D341Med (cell line): ENCODE data around the gene GSG1L2.

Experiments used
- DNase-seq: peaks from one replicate; pipeline ENCODE4 v3.0.0; 2012; ENCODE audit warnings: low spot score

GSG1L2 gene

DNA sequence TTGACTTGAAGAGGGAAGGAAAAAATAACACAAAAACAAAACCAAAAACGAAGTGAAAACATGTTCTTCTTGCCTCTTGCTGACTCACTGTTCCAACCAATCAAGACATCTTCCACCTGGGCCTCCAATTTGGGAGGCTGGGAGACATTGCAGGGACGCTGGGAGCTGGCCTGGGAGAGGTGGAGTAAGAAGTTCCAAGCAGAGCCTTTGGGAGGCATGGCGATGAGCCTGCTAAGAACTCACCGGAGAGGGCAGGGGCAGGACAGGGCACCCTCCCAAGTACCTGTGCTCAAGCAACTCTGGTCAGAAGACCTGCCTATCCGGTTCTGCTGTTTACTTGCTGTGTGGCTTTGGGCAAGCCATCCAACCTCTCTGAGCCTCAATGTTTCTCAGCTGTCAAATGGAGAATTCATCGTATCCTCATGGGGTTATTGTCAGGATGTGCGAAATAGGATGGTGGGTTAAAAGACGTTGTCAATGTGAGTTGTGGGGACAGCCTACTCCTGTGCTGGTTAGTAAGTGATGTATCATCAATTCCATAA, 3.0 kb upstream of the GSG1L2 start:
- DNase-seq = no peak

DNA sequence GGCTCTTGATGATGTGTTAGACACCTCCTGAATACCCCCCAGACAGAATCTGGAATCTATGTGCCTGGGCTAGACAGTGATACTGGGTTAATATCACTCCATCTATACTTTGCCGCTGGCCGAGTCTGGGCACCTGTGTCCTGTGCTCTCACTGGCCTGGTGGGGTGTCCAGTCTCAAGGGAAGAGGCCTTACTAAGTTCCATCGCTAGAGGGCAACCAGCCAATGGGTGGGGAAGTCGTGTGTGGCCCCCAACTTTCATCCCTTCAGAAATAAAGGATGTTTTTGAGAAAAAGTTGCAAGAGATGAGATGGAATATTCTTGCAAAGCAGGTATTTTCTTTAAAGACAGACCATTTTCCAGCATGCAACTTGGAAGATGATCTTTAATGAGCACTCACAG, 2.2 kb upstream of the GSG1L2 start:
- no peak for DNase-seq

DNA sequence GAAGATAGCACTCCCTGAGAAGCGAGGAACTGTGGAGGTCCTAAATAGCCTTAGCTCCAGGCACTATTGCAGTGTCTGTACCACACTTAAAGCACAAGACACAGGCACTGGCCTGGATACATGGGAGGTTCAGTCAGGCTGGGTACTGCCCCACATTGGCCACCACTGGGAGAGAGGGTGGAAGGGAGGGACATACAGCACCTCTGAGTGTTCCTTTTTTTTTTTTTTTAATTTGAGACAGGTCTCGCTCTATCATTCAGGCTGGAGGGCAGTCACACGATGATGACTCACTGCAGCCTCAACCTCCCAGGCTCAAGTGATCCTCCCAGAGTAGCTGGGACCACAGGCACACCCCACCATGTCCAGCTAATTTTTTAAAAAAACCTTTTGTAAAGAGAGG, 1.4 kb downstream of the GSG1L2 start:
- no peak for DNase-seq

DNA sequence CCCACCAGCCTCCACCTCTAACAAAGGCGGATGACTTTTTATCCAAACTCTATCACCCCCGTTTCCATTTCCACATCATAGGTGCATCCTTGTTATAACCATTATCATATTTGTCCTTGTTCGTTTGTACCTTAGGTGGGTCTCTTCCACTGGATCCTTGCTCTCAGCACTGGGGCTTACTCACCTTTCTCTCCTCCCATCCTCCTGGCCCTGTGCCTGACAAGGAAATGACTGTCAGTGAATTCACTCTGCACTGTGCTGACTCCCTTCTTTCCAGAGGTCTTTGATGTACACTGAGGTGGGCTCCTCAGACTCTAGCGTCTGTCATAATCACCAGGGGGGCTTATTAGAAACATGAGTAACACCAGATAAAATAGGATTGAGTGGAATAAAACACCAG, 3.1 kb downstream of the GSG1L2 start:
- no peak for DNase-seq

DNA sequence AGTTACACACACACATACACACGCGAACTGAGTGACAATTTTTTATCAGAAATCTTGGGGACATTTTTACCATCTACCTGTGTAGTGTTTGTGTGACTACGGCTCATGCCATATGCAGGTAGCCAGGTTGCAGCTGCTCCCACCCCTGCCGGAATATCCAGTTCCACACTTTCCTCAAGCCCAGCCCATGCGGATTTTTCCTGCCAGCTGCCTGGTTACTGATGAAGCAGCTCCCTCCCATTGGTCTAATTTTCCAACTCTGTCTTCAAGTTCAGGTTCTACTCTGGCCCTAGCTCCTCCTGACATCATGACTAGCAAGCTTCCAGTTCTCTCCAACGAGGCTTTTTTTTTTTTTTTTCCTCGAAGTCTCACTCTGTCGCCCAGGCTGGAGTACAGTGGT, 4.8 kb downstream of the GSG1L2 start:
- peak; percentile 19 for DNase-seq

DNA sequence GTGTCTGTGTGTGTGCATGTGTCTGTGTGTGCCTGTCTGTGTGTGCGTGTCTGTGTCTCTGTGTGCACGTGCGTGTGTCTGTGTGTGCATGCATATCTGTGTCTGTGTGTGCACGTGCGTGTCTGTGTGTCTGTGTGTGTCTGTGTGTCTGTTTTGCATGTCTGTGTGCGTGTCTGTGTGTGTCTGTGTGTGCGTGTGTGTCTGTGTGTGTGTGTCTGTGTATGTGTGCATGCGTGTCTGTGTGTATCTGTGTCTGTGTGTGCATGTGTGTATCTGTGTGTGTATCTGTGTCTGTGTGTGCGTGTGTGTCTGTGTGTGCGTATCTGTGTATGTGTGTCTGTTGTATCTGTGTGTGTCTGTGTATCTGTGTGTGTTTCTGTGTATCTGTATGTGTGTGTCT, 5.4 kb downstream of the GSG1L2 start:
- no peak for DNase-seq

DNA sequence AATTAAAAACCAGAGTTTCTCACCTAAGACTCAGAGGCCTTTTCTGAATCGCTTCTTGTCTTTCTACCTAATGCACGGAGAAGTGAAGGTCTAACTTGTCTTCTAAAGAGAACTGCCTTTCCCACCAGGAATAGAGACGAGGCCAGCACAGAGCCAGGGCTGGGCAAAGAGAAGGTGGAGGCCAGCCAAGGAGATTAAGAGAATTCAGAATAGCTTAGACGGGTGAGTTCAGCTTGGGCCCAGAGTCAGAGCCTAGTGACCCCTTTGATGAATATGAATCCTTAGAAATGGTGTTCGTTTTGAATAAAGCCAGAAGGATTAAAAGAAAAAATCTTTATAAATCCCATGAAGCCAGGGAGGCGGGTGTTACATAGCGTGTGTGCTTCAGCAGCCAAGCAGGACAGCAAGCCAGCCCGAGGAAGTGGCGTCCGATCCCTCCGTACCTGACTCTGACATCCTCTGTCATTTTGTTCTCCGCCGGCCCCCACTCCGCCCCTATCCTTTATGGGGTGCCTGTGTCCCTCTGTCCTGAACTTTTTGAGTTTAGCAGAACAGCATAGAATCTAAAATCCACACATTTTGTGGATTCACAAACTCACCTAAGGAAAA, 7.4 kb downstream of the GSG1L2 start:
- DNase-seq = no peak

DNA sequence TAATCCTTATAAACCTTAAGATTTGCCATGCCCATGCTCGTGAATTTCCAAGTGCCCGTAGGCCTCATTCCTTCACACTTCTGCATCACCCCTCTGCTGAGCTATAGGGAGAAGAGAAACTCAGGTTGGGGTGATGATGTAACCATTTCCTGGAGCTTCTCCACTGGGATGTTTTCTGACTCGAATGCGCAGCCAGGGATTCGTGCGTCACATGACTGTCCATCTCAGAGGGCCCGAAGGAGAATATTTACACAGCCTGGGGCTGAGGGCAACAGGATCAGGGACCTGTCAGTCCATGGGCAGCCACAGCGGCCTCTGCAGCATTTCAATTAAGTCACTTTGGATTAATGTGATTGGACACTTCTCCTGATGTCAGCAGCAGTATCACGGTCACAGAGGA, 8.7 kb downstream of the GSG1L2 start:
- no peak for DNase-seq

DNA sequence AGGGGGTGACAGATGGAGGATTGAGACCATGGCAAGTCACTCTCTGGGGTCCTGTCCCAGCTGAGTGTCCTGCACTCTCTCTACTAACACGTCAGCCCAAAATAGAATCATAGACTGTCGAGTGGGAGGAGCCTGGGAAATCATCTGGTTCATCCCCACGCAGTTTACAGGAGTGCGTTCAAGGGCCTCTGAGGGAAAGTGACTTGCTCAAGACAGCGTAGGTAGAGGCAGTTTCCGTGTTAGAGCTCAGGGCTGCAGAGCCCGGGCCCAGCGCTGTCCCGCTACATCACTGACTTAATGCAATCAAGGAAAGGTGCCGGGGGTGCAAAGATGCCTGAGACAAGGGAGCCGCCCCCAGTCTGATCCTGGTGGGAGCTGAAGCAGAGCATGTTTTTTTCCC, 10.3 kb downstream of the GSG1L2 start:
- DNase-seq = no peak

DNA sequence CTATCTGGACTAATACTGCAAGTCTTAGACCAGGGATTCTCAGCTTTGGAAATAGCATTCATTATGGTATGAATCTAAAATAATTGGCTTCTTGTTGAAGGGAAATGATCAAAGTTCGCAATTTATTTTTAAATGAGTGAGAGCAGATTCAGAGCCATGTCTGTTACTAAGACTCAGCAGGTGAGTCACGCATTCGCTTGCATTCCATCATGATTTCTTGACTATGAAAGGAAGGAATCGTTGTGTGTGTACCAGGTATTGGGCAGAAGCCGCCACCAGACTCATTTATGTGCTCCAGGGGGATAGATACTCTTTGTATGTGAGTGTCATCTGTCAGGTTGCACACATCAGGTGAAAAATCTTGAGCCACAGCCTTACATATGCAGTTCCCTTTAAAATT, 10.8 kb downstream of the GSG1L2 start:
- DNase-seq = no peak

DNA sequence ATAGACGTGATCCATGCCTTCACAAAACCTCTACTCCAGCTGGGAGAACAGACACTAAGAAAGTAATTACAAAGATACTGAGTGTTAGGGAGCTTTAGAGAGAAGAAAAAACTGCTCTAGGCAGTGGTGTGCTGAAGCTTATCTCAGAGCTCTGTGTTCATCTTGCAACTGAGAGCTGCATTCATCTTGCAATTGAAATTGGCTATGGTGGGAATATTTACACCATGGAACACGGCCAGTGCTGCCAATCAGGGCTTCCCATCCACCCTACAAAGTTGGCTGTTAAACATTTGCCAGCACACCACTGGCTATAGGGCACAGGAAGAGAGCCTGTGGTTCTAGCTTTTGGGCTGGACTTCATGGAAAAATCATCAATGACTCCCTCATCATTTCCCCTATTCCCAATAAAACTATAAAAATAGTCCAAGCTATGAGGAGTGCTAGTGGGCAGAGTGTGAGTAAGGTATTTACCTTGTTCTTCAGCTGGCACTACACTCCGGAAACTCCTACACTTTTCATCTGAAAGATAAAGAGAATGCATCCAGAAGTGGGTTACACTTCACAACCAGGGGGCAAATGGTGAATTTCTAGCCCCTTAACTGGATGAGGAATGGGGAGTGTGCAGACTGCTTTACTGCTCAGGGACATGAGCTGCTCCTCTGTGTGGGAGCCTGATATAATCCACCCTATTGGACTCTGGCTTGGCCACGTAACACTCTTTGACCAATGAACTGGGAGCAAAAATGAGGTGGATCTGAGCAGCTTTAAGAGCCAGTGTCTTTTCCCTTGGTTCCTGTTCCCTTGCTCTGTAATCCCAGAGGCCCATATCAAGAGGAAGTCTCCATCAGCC, 11.6 kb downstream of the GSG1L2 start:
- DNase-seq = no peak

DNA sequence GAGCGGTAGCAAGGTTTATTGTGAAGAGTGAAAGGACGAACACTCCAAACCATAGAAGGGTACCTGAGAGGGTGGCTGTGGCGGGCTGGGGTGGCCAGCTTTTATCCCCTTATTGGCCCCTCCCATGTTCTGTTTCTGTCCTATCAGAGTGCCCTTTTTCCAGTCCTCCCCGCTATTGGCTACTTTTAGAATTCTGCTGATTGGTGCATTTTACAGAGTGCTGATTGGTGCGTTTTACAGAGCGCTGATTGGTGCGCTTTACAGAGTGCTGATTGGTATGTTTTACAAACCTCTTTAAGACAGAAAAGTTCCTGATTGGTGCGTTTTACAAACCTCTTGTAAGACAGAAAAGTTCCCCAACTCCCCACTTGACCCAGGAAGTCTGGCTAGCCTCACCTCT, 12.5 kb downstream of the GSG1L2 start:
- no peak for DNase-seq

DNA sequence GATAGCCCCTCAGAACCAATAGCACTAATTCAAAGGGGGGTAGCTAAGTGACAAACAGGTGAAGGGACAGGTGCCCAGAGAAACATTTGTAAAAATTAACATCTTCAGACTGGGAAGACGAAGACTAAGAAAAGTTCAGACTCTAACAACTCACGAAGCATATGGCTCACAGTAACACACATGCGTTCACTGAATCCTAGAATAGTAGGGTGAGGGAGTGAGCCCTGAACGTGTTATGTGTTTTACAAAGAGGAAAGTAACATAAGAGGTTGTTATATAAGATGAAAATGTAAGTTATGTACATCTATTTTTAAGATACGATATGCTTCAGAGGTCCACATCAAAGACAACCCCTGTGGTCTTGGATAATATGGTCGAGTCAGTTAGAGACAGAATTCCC, 15.2 kb downstream of the GSG1L2 start:
- no peak for DNase-seq

DNA sequence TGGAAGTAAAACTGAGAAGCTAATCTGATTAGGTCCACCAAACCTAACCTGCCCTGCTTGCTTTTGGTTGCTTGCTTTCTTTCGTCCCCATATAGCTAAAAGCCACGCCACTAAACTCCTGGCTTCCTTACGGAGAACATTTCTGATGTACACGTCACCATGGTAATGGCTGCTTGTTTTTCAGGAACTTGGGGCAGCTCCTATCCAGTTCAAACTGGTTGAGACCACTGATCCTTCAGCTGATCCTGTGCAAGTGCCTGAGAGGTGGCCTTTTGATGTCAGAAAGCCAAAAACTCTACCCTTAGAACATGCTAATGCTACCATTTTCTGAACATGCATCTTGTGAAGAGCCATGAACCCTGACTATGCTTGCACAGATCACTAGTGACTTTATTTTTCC, 16.1 kb downstream of the GSG1L2 start:
- DNase-seq = no peak

DNA sequence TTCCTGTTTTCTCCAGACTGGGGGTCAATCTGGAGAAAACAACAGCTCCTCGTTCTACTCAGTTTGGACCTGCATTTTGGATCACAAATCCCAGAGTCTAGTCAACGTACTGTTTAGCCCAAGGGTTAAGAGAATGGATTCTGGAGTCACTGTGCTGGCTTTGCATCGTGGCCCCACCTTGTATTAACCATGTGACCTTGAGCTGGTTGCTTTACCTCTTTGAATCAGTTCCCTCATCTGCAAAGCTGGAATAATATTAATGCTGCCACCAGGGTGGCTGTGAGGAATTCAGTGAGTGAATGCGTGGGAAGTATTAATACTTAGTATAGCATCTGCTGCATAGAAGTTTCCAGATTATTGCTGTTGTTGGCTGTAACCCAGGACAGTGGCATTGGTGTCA, 19.2 kb downstream of the GSG1L2 start:
- no peak for DNase-seq

DNA sequence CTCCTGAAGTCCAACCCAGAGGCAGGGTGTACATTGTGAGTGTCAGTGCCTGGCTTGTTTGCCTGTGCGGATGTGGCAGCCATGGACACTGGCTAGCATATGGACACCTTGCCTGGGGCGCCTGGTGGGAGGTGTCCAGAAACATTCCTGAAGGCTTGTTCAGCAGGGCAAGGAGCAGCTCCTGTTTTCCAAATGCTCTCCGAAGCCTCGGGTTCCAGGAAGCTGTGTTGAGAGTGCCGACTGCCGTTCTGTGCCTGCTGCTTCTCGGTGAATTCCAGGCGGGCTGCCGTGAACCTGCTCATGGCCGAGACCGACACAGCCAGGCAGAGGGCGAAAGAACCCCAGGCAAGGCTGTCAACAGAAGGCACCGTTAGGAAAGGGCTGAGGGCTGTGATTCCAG, 19.6 kb downstream of the GSG1L2 start:
- DNase-seq = no peak

DNA sequence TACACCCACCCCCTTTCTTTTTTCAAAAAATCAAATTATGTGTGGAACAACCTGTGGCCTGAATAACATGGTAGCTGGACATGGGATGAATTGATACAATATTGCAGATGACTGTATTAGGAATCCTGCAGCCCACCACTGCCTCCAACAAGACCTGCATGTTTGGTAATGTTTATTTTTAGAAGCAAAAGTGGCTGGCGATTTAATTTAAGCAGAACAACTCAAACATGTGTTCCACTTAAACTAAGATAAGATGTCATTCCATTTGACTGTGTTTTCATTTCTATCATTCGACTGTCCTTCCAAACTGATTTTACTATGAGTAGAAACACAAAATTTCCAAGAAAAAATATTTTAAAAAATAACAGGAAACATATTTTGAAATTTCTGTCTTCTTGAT, 20.4 kb downstream of the GSG1L2 start:
- DNase-seq = no peak

DNA sequence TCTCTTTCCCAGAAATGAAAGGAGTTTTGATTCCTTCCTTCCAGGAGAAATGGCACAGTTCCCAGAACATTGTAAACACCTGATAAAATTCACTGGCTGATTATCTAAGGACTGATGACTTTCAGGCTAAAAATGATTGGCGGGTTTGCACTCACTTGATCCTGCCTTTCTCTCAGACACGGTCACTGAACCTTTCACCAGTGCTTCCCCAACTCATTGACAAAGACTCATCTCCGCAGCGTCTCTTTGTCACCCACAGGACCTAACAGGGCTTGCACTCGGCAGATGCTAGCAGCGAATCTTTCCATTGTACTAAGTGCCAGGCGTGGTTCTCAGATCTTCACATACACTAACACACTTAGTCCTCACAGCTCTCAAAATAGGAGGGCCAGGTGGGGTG, 23.2 kb downstream of the GSG1L2 start:
- no peak for DNase-seq

DNA sequence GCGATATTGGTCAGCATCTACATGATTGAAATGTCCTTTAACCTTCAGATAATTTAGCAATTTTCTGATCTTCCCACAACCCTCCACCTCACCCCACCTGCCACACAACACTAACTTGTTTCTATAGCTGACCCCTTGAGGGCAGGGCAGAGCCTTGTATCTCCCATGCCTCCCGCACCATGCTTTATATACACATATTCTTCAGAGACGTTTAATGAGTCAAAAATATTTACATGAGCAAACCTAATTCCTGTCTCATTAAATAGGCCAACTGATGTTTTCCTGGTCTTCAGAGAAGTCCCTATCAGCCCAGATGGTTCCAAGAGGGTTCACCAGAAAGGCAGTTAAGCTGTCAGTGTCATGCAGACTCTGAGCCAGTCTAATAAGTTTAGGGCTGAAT, 23.9 kb downstream of the GSG1L2 start:
- DNase-seq = no peak

DNA sequence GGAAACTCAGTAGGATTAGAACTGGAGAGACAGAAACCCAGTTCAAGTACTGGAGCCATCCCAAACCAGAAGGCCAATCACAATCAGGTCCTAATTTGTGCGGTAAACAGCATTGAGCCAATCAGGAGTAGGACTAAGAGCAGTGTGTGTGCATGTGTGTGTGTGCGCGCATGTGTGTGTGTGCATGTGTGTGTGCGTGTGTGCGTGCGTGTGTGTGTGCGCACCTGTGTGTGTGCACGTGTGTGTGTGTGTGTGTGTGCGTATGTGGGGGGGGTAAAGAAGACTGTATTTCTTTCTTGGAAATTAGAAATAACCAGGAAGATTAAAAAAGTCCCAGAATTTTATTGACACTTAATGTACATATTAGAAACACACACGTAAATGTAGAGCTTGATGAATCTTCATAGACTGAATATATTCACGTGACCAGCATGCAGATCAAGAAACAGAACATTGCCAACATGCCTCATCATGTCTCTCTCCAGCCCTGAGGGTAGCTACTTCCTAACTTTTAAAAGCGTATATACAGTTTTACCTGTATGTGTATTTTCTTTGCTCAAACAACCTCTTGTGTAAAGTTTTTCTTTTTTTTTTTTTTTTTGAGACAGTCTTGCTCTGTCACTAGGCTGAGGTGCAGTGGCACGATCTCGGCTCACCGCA, 29.6 kb downstream of the GSG1L2 start:
- no peak for DNase-seq

DNA sequence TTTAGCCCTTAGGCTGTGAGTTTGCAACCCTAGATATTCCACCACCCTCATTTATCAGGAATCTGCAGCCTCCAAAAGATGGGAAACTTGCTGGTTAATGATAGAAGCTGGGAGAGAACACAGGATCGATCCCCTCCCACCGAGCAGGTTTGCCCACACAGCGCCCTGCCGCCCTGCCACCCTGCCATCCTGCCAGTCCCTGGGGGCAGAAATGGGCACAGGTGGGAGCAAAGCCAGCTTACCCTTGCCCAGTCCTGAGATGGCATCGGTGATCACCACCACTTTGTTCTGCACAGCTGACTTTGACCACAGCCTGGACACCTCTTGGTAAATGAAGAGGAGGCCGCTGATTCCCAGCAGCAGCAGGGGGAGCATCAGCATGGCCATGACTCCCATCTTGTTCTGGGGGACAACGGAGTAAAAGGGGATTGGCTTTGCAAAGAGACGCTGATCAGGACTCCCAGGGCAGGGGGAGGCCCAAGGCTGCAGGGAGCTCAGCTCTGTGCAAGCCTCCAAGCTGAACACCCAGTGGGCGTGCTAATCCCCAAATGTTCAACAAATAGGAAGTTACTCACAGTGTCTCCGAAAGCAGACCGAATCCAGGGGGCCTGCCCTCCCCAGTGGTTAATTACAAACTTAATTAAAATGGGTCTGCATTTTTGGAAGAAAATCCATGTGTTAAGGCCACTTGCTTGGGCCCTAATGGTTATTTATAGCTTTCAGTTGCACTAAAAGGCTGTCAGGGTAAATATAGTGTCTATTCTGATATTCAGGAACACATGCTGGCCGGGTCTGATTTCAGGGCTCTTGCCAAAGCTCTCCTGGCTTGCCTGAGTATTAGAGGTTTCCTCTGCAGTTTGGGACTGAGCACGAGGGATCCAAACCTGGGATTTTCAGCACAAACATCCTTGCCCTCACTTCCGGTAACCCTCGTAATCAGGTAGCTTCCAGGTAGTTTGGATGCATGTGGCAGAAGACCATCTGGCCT, 30.7 kb downstream of the GSG1L2 start, which contains the start of gene DHRS7C:
DHRS7C (minus strand) TSS at position 704 of the 988 bp plus-strand sequence; CDS start at position 396, 308 bp downstream.
- DNase-seq = no peak

DNA sequence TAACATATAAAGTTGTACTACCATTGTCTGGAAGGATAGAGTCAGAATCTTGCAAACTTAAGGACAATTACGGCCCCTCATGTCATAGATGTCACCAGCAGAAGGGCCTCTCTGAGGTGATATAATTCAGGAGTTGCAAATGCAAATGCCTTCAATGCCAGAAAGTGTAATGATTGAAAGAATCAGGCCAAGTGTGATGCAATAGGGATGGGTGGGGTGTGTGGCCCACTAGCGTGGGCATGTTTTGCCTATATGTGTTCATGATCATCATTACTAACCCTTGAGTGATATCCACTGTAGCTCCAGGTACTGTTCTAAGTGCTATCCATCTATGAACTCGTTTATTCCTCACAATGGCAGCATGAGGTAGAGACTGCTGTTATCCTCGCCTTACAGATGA, 31.6 kb downstream of the GSG1L2 start:
- DNase-seq = no peak
